Stimulated activated CD4-positive, alpha-beta T cell treated with anti-CD3 and anti-CD28 coated beads, TNF-alpha, amount 100 ng/mL, for 1 hour (primary cell): ENCODE data around the gene RARA.
A peak's percentile ranks its signal among the peaks of the same experiment; 100 is the strongest.

ENCODE experiments used
- DNase-seq, 3 donors: peaks; one replicate each; pipeline ENCODE4 v3.0.0-alpha.2; 2020; ENCODE audit warnings: low read depth in 3 of 3, low spot score in 1 of 3

The RARA gene

DNA sequence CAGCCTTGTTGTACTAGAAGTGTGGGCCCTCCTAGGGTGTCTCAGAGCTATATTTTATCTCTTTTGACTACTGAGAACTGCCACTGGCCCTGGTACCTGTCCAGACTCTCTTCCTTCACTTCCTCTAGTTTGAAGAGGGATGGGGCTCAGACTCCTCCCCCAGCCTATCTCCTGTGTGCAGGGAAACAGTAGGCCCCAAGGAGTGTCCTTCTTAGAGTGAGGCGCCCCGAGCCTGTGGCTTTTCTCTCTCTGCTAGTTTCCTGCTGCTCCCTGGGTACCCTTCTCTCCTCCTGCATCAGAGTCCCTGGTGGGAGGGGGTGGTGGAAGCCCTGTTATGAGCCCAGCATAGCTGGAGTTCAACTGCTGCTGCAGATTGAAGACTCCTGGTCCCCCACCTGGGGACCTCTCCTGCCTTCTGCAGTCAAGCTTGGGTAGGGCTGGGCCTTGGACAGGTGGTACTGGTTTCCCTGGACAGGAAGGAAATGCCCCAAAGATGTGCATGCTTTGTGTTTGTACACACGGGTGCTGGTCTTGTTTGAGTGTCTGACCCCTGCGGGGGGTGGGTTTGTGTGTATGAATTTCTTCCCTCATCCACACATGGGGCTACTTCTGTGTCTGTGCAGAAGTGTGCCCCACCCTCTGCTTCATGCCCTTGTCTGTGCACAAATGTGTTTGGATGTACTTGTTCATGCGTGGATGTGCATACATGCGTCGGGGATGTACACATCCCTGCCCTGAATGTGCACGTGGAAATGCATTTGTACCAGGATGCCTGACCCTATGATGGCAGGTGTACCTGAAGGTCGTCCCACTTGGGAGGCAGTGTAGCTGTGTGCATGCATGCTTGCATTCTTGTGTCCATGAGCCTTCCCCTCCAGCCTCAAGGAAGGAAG lies 6.9 kb downstream of the RARA start:
- DNase-seq = no peak

DNA sequence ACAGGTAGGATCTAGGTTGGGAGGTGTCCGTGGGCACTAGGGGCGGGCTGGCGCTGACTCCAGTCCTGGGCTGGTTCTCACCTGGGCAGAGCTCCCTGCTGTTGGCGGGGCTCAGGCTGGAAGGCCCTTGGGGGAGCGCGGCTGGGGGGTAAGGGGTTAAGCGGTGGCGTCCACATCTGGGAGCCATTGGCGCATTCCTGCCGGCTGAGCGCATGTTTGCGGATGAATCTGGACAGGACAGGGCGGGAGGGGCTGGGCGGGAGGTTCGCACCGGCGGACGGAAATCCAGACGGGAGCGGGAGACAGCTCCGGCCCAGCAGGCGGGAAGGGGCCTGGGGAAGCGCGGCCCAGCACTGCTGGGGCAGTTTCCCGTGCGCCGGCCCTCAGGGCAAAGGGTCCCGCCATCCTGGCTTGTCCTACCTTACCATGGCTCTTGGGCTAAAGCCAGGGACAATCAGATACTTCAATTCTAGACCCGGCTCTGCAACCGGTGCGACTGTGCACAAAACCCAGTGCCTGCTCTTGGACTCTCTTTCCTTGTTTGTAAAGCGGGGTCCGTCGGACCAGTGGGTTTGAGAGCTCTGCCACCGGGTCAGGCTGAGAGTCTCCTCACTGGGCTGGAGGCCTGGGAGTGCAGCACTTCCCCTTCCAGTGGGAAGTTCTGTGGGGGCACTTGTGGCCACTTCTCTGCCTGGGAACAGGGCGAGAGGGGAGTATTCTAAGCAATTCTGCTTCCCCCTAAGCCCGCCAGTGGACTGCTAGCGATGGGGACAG lies 7.8 kb downstream of the RARA start:
- no peak for DNase-seq

DNA sequence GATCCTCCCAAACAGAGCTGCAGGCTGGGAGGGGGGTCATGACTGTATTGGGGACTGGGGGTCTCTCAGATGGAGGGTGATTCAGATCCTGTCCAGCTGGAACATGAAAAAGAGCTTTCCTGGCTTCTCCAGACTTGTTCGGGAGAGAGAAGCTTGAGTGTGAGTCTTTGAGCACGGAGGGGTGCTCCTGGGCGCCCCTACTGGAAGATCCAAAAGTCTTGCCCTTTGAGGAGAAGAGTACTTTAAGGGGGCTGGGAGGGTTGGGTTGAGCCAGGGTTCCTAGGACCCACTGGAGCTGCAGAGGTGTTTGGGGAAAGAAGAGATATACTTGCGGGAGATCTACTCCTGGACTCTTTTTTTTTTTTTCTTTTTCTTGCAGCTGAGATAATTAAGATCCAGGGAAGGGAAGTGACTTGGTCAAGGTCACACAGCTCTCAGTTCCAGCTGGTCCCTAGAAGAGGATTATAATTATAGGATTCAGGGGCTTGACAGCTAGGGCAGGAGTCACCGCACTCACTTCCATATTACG lies 8.4 kb downstream of the RARA start:
- no peak for DNase-seq

DNA sequence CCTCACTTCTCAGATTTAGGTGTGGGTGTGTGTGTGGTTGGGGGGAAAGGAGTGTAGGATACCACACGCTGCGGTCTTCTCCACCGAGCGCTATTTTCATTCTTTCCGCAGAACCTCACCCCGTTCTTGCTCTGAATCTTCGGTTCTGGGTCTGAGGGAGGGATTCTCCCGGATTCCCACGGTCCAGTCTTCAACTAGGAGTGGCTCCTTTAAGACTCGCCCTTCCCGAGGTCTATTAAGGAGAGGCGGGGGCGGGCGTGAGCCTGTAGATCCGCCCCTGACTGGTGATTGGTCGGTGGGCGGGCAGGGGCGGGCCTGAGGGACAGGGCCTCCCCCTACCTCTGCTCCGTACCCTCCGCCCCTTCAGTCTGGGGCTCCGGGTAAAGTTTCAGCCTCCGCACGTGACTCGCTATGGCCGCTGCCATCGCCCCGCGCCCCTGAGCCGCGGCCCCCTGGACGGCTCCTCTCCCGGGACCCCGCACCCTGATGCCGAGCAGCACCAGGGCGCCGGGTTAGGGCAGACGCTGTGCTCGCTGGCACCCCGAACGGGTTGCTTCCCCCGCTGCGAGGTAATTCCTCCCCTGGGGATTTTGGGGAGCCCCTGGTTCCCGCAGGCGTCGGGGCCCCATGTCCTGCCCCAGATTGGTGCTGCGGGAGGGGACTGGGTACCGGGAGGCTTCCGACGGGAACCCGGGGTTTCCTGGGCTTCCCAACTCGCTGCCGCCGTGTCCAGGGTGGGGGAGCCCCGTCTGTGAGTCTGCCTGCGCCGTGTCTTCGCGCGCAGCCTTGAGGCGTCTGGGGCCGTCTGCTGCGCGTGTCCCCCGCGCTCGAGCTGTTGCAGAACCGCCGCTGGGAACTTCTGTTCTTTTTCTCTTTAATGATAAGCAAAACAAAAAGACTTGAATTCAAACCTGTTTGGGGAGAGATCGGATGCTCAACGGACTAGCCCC lies 9.2 kb downstream of the RARA start:
- peak; percentile 83 to 85 (median 84) for DNase-seq

DNA sequence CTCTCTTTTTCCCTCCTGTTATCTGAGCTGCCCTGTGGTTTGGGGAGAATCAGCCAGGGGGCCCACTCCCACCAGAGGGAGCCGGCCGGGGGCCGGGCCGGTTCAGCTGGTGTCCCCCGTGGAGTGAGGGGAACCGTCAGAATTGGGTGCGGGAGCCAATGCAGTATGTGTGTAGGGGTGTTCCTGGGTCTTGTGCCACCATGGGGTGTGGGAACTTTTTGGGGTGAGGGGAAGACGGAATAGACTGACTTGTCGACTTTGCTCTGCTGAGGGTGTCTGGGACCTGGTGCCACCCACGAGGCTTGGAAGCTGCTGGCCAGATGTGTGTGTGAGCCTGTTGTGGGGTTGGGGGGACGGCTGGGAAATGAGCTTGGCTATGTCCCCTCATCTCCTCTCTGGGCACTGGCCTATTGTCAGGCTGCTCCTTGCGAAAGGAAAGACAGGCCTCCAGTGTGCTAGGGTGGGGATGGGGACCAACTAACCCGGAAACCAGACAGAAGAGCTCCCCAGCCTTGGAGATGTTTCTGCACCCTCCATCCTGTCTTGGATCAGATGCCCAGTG lies 9.9 kb downstream of the RARA start:
- no peak for DNase-seq

DNA sequence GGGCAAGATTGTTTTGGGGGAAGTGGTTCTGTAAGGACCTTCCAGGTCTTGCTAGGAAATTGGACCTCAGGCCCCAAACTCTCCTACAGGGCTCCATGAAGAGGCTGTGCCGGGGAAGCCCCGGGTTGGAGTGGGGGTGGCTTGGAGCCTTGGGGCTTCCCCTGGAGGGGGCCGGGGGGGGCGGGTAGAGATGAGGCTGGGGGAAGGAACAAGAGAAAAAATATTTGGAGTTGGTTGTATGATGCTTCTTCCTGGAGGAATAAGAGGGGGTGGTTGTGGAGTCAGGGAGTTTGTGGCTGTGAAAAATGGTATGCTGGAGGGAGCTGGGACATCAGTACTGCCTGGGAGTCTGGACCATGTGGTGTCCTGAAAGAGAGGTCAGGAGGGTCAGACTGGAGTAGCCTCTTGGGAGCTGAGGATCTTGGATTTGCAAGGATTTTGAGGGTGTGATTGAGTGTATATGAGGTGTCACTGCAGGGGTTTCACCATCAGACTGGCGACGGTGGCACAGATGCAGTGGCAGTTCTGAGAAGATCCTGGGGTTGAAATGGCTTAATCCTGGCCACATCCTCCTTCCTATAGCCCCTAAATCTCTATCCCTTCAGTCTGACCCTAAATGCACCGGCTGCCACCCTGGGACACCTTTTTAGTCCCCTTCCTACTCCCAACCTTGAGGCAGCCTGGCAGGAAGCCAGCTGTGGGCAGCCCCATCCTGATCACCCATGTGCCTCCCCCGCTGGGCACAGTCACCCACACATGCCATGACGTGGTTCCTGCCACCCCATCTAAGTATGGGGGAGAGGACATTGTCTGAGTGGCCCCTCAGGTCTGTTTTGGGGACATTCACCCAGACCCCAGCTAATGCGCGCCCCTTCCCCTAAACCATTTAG lies 10.9 kb downstream of the RARA start:
- DNase-seq = peak; percentile 57 to 79 (median 68)

DNA sequence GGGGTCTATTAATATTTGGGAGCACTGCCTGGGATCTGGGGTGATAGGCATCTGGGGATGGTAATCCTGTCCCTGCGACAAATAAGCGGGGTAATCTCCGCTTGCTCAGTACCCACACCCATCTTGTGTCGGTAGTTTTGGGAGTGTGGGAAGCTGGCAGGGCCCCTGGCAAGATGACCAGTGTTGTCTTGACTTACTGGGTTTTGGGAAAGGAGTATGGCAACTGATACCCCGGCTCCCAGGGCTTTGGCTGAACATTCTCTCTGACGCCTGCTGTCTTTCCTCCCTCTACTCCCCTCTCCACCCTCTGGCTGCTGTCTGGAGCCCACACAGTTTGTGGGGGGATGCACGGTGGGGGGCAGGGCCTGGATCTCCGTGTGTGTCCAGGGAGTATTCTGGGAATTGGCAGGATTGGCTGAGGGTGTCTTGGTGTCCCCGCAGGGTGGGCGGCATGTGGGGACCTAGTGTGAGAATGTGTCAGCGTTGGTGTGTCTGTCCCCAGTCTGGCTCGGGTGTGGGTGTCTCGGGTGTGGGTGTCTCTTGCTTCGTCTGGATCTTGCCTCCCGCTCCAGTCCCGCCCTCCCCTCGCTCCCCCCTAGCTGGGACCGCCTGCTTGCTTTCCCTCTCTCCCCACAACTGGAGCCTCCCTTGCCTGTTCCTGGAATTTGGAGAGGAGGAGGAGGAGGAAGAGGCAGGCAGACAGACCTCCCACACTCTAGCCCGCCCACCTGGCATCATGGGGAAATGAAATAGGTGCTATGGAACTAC lies 12.0 kb downstream of the RARA start:
- no peak for DNase-seq

DNA sequence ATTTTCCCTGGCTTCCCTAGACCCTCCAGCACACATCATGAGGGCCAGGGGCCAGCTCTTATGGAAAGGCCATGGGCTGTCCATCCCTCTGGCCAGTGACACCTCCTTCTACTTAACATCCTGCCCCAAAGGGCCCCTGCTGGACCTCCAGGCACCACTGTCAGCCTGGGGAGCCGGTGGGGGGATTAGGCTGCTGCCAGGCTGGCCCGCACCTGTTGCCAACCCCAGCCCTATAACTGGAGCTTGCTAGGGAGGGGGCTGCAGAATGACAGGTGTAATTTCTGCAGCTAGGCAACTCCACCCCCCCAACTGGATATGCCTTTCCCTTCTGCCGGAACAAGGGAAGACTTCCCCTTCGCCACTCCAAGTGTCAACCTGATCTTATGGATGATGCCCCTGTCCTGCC lies 12.5 kb downstream of the RARA start:
- no peak for DNase-seq

DNA sequence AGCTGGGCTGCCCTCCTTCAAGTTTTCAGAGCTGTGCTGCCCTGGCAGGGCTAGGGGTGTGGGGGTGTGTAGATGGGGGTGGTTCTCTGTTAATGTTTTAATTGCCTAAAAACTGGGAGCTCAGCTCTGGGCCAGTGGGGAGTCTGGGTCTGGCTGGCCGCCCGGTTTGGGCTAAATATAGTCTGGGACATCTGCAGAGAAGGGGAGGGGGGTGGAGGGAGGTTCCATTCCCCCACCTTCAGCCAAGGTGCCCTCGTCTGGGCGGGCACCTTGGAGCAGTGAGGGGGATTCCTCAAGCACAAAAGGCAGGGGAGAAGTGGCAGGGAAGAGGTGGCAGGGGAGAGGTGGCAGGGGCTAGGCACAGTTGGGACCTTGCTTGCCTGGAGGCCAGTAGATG lies 13.0 kb downstream of the RARA start:
- DNase-seq = no peak

DNA sequence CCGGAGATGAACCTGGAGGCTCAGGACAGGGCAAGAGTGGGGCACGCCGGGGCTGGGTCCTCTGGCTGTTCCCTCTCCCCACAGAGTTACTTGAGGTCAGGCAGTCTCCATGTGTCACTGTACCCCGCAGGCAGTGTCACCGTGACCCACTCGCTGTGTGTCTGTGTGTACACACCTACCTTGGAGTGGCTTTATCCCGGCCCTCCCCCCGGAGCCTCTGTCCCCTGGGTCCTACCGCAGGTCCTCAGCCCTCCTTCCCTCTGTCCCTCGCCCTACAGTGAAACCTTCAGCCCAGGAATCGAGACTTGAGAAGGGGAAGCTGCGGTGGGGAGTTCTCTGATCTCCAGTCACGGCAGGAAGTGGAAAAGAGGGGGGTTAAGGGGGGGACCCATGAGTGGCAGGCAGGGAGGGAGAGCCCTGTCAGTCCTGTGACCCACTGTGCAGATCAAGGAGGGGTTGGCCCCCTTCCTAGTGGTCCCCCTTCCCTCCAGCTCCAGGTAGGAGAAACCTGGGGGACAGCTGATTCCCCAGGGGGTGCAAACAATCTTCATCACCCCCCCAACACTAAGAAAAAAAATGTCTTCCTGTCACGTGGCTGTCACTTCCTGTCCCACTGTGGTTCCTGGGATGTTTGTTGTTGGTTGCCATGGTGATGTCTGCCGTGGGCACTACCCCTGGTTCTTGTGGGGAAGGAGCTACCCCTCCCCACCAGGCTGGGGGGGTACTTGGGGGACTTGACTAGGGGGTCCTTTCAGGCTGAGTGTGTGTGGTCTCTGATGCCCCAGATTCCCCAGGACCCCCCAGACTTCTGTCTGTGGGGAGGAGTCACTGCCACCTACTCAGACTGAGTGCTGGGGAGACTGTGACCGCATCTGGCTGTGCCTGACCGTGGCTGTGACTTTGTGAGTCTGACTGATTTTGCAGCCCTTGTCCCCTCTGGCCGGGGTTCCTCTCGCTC lies 13.7 kb downstream of the RARA start:
- peak; percentile 51 to 82 (median 75) for DNase-seq

DNA sequence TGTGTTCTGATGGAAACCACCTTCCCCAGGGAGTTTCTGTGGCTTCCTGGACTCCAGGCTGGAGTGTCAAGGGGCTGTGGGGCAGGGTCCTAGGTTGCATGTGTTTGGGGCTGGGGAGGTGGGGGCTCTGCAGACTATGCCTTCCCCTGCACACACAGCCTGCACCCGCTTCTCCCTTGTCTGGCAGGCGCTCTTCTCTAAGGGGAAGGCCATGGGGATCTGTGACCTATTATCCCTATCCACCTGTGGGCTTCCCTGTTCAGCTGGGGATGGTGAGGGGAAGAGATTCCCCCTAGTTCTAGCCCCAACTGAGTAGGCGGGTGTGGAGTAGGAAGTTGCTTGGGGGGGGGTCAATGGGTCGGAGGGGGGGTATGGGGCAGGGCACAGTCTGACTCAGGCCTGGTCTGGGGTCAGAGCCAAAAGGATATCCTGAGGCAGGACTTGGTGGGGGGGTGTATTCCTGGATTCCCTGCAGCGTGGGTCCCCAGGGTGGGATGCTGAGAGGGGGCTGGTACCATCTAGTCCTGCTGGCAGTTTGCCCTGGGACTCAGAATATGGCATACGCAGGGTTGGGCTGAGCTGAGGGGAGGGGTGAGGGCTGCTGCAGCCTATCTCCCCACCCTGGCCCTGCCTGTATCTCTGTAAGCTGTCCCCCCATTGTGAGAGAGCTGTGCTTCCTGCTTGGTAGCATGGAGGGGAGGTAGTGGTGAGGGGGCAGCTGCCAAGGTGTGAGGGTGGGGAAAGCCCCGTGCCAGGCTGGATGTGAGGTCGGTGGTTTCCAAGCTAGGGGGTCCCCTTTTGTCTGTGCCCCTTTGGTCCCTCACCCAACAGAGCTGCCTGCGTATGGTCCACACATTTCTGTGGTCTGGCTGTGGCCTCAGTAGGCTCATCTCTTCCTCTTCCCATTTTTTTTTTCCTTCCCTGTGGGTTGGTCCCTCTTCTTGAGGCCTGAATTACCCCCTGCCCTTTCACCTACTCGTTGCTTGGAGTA lies 14.7 kb downstream of the RARA start:
- peak in 2 of 3 donors; percentile 52 to 67 for DNase-seq

DNA sequence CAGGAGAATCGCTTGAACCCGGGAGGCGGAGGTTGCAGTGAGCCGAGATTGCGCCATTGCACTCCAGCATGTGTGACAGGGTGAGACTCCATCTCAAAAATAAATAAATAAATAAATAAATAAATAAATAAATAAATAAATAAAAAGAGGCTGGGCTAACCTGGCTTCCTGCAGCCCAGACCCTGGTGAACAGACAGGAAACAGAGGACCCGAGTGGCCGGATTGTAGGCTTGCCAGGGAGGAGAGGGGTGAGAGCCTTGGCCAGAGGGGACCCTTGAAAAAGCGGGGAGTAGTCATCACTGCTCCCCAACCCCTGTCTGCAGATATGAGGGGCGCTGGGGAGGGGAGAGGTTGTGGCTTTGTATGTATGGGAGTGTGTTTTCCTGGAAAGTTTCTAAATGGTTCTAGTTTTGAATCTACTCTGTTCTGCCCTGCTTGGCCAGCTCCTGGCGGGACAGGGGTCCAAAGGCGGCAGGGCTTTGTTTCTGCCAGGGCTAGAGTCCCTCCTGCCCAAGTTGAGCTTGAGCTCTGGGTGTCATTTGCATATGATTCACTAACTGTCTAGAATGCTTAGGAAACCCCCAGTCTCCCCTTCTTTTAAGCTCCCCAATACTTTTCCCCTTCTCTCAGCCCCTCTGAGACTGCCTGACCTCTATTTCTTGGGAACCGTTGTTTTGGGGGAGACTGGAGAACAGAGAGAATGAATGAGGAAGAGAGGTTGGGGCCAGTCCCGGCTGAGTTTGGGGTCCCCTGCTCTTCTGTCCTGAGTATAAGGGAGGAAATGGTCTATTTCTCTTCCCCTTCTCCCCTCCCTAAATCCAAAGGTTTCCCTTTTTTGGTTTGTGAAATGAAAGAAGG lies 16.4 kb downstream of the RARA start:
- no peak for DNase-seq

DNA sequence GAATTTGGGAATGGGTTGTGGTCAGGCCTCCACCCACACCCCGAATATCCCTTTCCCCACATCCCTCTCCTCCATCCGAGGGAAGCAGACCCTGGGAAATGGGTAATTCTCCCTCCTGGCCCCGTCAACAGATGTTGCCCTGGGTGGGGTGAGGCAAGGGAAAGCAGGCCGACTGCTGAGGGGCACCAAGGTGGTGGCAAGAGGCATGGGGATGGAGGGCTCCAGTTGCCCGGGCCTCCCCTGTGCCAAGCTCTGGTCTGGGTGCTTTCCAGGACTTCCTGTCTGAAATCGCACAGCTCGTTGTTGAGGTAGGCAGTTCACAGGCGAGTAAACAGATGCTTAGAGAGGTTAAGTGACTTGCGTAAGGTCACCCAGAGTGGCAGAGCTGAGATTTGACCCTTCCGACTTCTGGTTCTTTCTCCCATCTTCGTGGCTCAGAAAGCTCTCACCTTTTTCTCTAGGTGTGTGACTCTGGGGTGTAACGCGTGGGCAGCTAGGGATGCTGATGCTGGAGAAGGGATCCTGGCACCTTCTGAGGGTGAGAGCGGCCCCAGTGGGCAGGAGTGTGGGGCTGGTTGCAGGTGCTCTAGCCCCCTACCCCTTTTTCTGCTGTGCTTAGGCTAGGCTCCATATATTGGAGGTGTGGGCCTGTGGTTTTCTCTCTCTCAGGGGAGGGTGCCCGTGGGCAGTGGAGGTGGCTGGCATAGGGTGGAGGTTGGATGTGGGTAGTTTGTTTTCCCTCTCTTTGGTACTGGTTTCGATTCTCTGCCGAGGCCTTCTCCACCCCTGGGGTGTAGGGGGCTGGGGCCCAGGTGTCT lies 17.2 kb downstream of the RARA start:
- no peak for DNase-seq

DNA sequence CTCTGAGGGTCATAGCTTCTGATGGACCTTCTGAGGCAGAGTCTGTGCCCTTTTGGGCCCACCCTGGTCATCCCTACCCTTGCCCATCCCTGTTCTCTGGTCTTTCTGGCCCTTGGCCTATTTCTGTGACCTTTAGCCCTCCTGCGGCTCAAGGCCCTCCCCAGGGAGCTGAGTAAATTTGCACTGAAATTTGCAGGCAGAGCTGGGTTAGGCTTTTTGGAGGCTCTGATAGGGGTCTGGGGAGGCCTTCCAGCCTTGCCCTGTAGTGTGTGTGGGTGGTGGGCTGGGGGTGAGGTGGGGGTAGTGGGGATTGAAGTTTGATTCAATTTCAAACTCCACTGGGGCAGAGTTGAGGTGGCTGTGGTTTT lies 17.8 kb downstream of the RARA start:
- DNase-seq = no peak

DNA sequence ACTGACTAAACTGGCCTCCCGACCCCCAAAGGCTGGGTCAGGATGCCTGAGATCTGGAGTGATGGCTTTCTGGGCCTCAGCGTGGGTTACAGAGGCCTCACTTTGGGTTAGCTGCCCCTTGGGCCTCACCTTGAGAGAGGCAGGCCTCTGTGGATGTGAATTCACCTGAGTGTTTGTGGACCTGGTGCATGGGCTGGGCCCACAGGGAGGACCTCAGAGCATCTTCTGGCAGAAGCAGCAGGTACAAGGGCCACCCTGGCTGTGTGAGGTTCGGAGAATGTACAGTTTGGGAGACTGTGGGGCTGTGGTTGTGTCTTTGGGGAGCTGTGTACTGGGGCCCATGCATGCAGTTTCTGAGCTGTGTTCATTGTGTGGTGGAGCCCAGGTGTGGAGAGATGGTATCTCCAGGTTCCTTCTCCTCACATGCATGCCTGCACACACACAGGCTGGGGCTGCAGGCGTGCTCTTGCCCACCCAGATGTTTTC lies 18.3 kb downstream of the RARA start:
- DNase-seq = no peak
